ENCODE data around the gene TAS2R14.

DNA sequence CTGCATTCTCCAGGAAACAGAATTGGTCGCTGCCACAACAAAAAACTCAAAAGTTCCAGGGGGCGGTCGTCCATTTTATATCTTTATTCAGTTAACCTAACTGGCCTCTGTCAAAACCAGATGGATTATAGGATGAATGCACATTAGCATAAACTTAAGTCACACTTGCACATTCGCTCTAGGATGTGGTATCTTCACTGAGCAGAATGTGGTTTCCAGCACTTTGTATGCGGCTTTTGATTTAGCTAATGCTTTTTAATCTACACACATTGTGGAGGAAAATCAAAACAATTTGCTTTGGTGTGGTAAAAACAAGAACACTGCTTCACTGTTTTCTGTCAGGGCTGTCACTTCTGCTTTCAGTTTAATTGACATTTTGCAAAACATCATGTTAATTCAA, 43.2 kb upstream of the TAS2R14 start:
- TF ChIP-seq POLR2A (IDR thresholded peaks at IDR 0.05) (no peak), CTCF (IDR thresholded peaks at IDR 0.05) (no peak), POLR2AphosphoS5 (IDR thresholded peaks at IDR 0.05) (no peak)
